CD4-positive, alpha-beta memory T cell (primary cell): Measurements from ENCODE around the gene SEPHS1. TPM values are rescaled to one million over a fixed set of nuclear protein-coding genes. Genes with fewer than 3 reads are reported as not detected.
"Not testable (repeated sequence)": the region's sequence is repeated elsewhere in the genome, so short reads cannot be mapped to it uniquely, and the experiment has no call there.

ENCODE experiments used
- CTCF ChIA-PET: fragments of 350-600 bp; sonication (Branson Sonifier 250); formaldehyde crosslinking; loops from one replicate; lab custom pipeline; 2021; ENCODE audit warnings: inconsistent platforms; ENCODE audit not compliant: partially characterized antibody; lab: Charles Lee
- POLR2A ChIA-PET: fragments of 350-600 bp; sonication (Branson Sonifier 250); formaldehyde crosslinking; loops from one replicate; lab custom pipeline; 2021; ENCODE audit not compliant: partially characterized antibody; lab: Charles Lee
- DNase-seq, 5 donors: peaks; one replicate each; pipeline versions ENCODE4 v3.0.0 to v3.0.0-alpha.2; 2020 to 2022; ENCODE audit warnings: mixed read lengths in 1 of 5
- H3K27ac ChIP-seq: one replicate; pipeline ENCODE4 v1.7.0; 2013; ENCODE audit warnings: low read depth, low read length
- H3K27me3 ChIP-seq: 2 replicates; pipeline ENCODE4 v1.7.0; 2013; ENCODE audit warnings: mild to moderate bottlenecking, low read length, moderate library complexity; ENCODE audit not compliant: insufficient read depth
- H3K36me3 ChIP-seq: 2 replicates; pipeline ENCODE4 v1.7.0; 2013; ENCODE audit warnings: mild to moderate bottlenecking, low read length, moderate library complexity; ENCODE audit not compliant: insufficient read depth
- H3K4me1 ChIP-seq: 2 replicates; pipeline ENCODE4 v1.7.0; 2013; ENCODE audit warnings: mild to moderate bottlenecking, low read length, moderate library complexity; ENCODE audit not compliant: insufficient read depth
- H3K4me3 ChIP-seq, 2 donors: one replicate each; pipeline ENCODE4 v1.7.0; 2013; ENCODE audit warnings: low read length in 2 of 2, mild to moderate bottlenecking in 1 of 2
- H3K9me3 ChIP-seq, 2 donors: one replicate each; pipeline ENCODE4 v1.7.0; 2013; ENCODE audit warnings: low read length in 2 of 2, control low read depth in 1 of 2; ENCODE audit not compliant: control insufficient read depth in 1 of 2
- H3K27ac Mint-ChIP-seq, 7 donors: one replicate each; pipeline ENCODE4 v1.8.0; 2020 to 2021; ENCODE audit warnings: mixed read lengths in 7 of 7, mild to moderate bottlenecking in 6 of 7, inconsistent platforms in 3 of 7, moderate library complexity in 3 of 7
- H3K27me3 Mint-ChIP-seq, 2 donors: one replicate each; pipeline ENCODE4 v1.8.0; 2020 to 2021; ENCODE audit warnings: mixed read lengths in 2 of 2
- H3K36me3 Mint-ChIP-seq, 2 donors: one replicate each; pipeline ENCODE4 v1.8.0; 2020 to 2021; ENCODE audit warnings: mixed read lengths in 2 of 2, inconsistent platforms in 1 of 2, mild to moderate bottlenecking in 1 of 2
- H3K4me1 Mint-ChIP-seq, 4 donors: one replicate each; pipeline ENCODE4 v1.8.0; 2020 to 2021; ENCODE audit warnings: mixed read lengths in 4 of 4, mild to moderate bottlenecking in 1 of 4
- H3K4me3 Mint-ChIP-seq, 8 donors: one replicate each; pipeline ENCODE4 v1.8.0; 2020 to 2021; ENCODE audit warnings: mixed read lengths in 8 of 8, mild to moderate bottlenecking in 7 of 8, moderate library complexity in 6 of 8, inconsistent platforms in 3 of 8
- H3K9me3 Mint-ChIP-seq, 8 donors: one replicate each; pipeline ENCODE4 v1.8.0; 2020 to 2021; ENCODE audit warnings: mixed read lengths in 8 of 8, mild to moderate bottlenecking in 5 of 8, inconsistent platforms in 3 of 8, moderate library complexity in 1 of 8
- intact Hi-C: fragments of 100-400 bp; cut with micrococcal nuclease; formaldehyde crosslinking; loops from one replicate; pipeline ENCODE4 v1.15.1; 2023
- polyA plus RNA-seq, 2 donors: library from polyadenylated mRNA; unstranded; fragments of 300-500 nt; fragmentation: Illumina TruSeq; gene quantifications; one replicate each; pipeline ENCODE4 v1.2.3, GENCODE V29; 2021
- total RNA-seq, 2 experiments: library from RNA; stranded (reverse); gene quantifications; one replicate each; pipeline ENCODE4 v1.2.3, GENCODE V29; 2021

SEPHS1 gene
- total and polyA plus RNA-seq, 4 experiments from 2014 or later = 11.3 to 30.6 (median 25.2) TPM

- H3K9me3 Mint-ChIP-seq, H3K27me3 ChIP-seq, H3K4me1 ChIP-seq, DNase-seq, H3K4me3 ChIP-seq, H3K27ac Mint-ChIP-seq, H3K27me3 Mint-ChIP-seq, H3K4me3 Mint-ChIP-seq, H3K4me1 Mint-ChIP-seq, POLR2A ChIA-PET, H3K36me3 ChIP-seq, H3K36me3 Mint-ChIP-seq, H3K27ac ChIP-seq, H3K9me3 ChIP-seq: not testable (repeated sequence)
- CTCF ChIA-PET = interaction anchor here (1.7 kb wide), 1 partner anchor 9 kb away, joined by 5 read pairs; no protein-coding TSS in a partner anchor
- intact Hi-C loops = loop anchor here (5.0 kb wide), 1 partner anchor 49 kb away; no protein-coding TSS in a partner anchor
Observed at GRCh38 chr10:13276146-13276545, 71.9 kb downstream of the SEPHS1 start.

- Mint-ChIP-seq H3K9me3 (no peaks in the 10 kb centered on the region), H3K4me1 (peaks cover 0 to 6% (median 4%) of the 10 kb centered on the region in 4 donors), H3K27ac (peak overlapping the region in 1 of 7 donors; percentile 68), H3K4me3 (peak overlapping the region in 1 of 8 donors; percentile 17), H3K36me3 (no peaks in the 10 kb centered on the region), H3K27me3 (peaks cover 0 to 2% of the 10 kb centered on the region in 2 donors)
- POLR2A ChIA-PET = interaction anchor here (1.6 to 2.0 kb wide), 2 partner anchors 28 to 30 kb away, joined by 4 to 6 read pairs; partner anchors contain the start of gene PHYH
- peaks cover 8% of the 10 kb centered on the region for H3K4me1 ChIP-seq
- H3K9me3 ChIP-seq = no peaks in the 10 kb centered on the region
- DNase-seq = no peak
- intact Hi-C loops = no loop called here
- CTCF ChIA-PET = interaction anchor here (0.7 to 3.7 kb wide), 3 partner anchors 27 to 79 kb away, joined by 3 to 21 read pairs (median 7); partner anchors contain the start of gene PHYH
- H3K27ac ChIP-seq = no peak overlapping the region
- no peak overlapping the region for H3K4me3 ChIP-seq
- H3K27me3 ChIP-seq = no peaks in the 10 kb centered on the region
- no peaks in the 10 kb centered on the region for H3K36me3 ChIP-seq
Observed at GRCh38 chr10:13272164-13272571, 75.9 kb downstream of the SEPHS1 start.

GRCh38 chr10:13271552-13272163, 76.4 kb downstream of the SEPHS1 start:
- H3K27me3 ChIP-seq = no peaks in the 10 kb centered on the region
- DNase-seq = peak; percentile 41 to 54 (median 49)
- H3K4me3 ChIP-seq = no peak overlapping the region
- peak overlapping the region in 4 of 7 donors; percentile 37 to 81 (median 72) for H3K27ac Mint-ChIP-seq
- intact Hi-C loops = loop anchor here (1.0 kb wide), 2 partner anchors 31 to 80 kb away; no protein-coding TSS in a partner anchor
- CTCF ChIA-PET = interaction anchor here (0.7 to 3.7 kb wide), 3 partner anchors 28 to 79 kb away, joined by 3 to 21 read pairs (median 7); partner anchors contain the start of gene PHYH
- no peak overlapping the region for H3K27ac ChIP-seq
- peaks cover 0 to 6% (median 4%) of the 10 kb centered on the region in 4 donors for H3K4me1 Mint-ChIP-seq
- no peaks in the 10 kb centered on the region for H3K36me3 Mint-ChIP-seq
- peaks cover 0 to 2% of the 10 kb centered on the region in 2 donors for H3K27me3 Mint-ChIP-seq
- POLR2A ChIA-PET = interaction anchor here (1.6 to 2.0 kb wide), 2 partner anchors 28 to 30 kb away, joined by 4 to 6 read pairs; partner anchors contain the start of gene PHYH
- H3K4me3 Mint-ChIP-seq = peak overlapping the region in 3 of 8 donors; percentile 17 to 18 (median 17)
- H3K36me3 ChIP-seq = no peaks in the 10 kb centered on the region
- H3K9me3 ChIP-seq = no peaks in the 10 kb centered on the region
- no peaks in the 10 kb centered on the region for H3K9me3 Mint-ChIP-seq
- H3K4me1 ChIP-seq = peaks cover 8% of the 10 kb centered on the region

GRCh38 chr10:13270877-13271551, 77.1 kb downstream of the SEPHS1 start:
- ChIA-PET CTCF (interaction anchor here (3.7 kb wide), 1 partner anchor 32 kb away, joined by 21 read pairs; no protein-coding TSS in a partner anchor), POLR2A (interaction anchor here (1.6 kb wide), 1 partner anchor 29 kb away, joined by 4 read pairs; the partner anchor contains the start of gene PHYH)
- no peaks in the 10 kb centered on the region for H3K9me3 ChIP-seq
- Mint-ChIP-seq H3K36me3 (no peaks in the 10 kb centered on the region), H3K27ac (peak overlapping the region in 2 of 7 donors; percentile 44 to 81), H3K4me1 (peaks cover 0 to 6% (median 4%) of the 10 kb centered on the region in 4 donors), H3K27me3 (peaks cover 1 to 4% of the 10 kb centered on the region in 2 donors), H3K9me3 (no peaks in the 10 kb centered on the region), H3K4me3 (no peak overlapping the region)
- H3K4me1 ChIP-seq = peaks cover 8% of the 10 kb centered on the region
- intact Hi-C loops = loop anchor here (1.0 kb wide), 2 partner anchors 31 to 80 kb away; no protein-coding TSS in a partner anchor
- H3K4me3 ChIP-seq = no peak overlapping the region
- no peaks in the 10 kb centered on the region for H3K36me3 ChIP-seq
- no peaks in the 10 kb centered on the region for H3K27me3 ChIP-seq
- no peak for DNase-seq
- H3K27ac ChIP-seq = no peak overlapping the region

GRCh38 chr10:13268841-13269240, 79.3 kb downstream of the SEPHS1 start:
- H3K27ac ChIP-seq = no peak overlapping the region
- H3K4me1 ChIP-seq = peaks cover 8% of the 10 kb centered on the region
- Mint-ChIP-seq H3K4me1 (peaks cover 0 to 6% (median 4%) of the 10 kb centered on the region in 4 donors), H3K36me3 (no peaks in the 10 kb centered on the region), H3K4me3 (no peak overlapping the region), H3K9me3 (no peaks in the 10 kb centered on the region), H3K27me3 (peaks cover 10 to 11% of the 10 kb centered on the region in 2 donors), H3K27ac (peak overlapping the region in 1 of 7 donors; percentile 79)
- no peaks in the 10 kb centered on the region for H3K27me3 ChIP-seq
- no peaks in the 10 kb centered on the region for H3K9me3 ChIP-seq
- intact Hi-C loops = no loop called here
- H3K36me3 ChIP-seq = no peaks in the 10 kb centered on the region
- DNase-seq = no peak
- no peak overlapping the region for H3K4me3 ChIP-seq
- POLR2A ChIA-PET = no interaction called here
- CTCF ChIA-PET = no interaction called here

GRCh38 chr10:13268310-13268709, 79.8 kb downstream of the SEPHS1 start:
- POLR2A ChIA-PET = no interaction called here
- no peaks in the 10 kb centered on the region for H3K9me3 Mint-ChIP-seq

More at GRCh38 chr10:13268310-13268709, 79.8 kb downstream of the SEPHS1 start:
- H3K27me3 ChIP-seq = no peaks in the 10 kb centered on the region
- Mint-ChIP-seq H3K27me3 (peaks cover 11 to 12% of the 10 kb centered on the region in 2 donors), H3K4me3 (peak overlapping the region in 1 of 8 donors; percentile 14), H3K27ac (no peak overlapping the region), H3K4me1 (peaks cover 0 to 6% (median 4%) of the 10 kb centered on the region in 4 donors), H3K36me3 (peaks cover 0 to under 1% of the 10 kb centered on the region in 2 donors)
- CTCF ChIA-PET = no interaction called here
- H3K27ac ChIP-seq = no peak overlapping the region
- no peaks in the 10 kb centered on the region for H3K36me3 ChIP-seq
- H3K9me3 ChIP-seq = no peaks in the 10 kb centered on the region
- no peak for DNase-seq
- H3K4me3 ChIP-seq = no peak overlapping the region
- intact Hi-C loops = no loop called here
- H3K4me1 ChIP-seq = peaks cover 8% of the 10 kb centered on the region
